ENCODE measurements around the gene TXNRD1.
"Not testable (repeated sequence)": the region's sequence is repeated elsewhere in the genome, so short reads cannot be mapped to it uniquely, and the experiment has no call there.

Gene TXNRD1

DNA sequence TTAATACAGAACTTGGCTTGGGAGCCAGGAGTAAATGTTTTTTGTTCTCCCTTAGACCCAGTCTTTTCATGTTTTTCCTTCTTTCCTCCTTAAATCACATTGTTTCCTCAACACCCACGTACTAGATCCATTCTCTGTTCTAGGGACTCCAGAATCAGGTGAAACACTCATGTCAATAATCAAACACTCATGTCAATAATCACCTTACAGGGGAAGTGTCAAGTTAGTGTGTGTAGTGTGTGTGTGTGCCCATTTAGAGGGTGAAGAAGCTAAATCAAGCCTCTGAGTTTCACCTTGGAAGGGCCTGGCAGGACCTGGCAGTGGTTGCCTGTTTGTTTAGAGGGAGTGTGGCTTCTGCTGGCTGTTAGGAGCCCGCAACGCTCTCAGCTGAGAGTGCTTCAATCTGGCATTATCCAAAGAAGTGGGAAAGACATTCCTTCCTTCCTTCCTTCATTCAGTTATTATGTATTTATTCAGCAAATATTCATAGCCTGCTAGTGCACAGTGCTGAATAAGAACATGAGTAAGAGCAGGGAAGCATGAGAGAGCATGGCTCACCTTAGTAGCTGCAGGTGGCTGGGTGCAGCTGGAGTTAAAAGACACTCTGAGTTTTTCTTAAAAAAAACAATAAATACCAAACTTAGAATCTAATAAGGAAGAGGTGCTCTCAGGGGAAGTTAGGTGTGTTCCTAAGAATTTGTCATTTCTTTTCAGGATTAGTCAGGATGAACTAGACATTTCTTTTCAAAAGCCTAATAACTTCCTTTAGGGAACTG is 70.3 kb downstream of the TXNRD1 start:
- DNase-seq, result no peak

DNA sequence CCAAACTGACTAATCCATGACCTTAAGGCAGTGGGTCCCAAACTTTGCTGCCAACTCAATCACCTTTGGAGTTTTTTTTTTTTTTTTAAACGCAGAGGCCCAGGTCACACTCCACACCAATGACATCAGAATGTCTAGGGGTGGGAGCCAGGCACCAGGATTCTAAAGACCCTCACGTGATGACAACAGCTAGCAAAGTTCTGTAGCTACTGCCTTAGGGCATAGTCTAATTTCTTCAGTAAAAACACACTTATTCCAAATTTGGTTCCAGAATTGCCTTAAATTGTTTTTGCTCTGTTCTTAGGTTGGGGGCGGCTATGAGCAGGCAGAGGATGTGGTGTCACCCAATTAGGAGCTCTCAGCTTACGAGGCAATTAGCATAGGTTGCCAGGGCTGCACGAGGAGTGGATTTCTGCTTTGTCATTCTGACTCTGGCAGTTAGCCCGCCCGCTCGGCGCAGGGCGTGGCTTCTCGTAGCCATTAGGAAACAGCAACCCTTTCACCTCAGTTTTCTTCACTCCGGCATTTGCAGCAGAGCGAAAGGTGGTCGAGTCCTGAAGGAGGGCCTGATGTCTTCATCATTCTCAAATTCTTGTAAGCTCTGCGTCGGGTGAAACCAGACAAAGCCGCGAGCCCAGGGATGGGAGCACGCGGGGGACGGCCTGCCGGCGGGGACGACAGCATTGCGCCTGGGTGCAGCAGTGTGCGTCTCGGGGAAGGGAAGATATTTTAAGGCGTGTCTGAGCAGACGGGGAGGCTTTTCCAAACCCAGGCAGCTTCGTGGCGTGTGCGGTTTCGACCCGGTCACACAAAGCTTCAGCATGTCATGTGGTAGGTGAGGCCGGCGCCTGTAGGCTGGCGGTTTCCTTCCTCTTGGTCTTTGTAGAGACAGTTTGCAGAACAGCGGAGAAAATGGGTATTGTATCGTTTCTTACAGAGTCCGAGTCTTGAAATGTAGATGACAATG is 71.2 kb downstream of the TXNRD1 start:
- DNase-seq, result peak; percentile 90

- DNase-seq, result peak; percentile 88
These were observed 73.2 kb downstream of the TXNRD1 start for GRCh38 chr12:104288635-104289274.

DNA sequence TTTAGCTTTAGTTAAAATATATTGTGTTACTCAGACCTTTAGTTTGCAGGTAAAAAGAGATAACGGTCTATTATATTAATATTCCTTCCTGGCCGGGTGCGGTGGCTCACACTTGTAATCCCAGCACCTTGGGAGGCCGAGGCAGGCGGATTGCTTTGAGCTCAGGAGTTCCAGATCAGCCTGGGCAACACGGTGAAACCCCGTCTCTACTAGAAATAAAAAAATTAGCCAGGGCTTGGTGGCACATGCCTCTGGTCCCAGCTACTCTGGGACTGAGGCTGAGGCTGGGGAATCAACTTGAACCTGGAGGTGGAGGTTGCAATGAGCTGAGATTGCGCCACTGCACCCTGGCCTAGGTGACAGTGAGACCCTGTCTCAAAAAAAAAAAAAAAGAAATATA is 74.7 kb downstream of the TXNRD1 start:
- no peak for DNase-seq

DNA sequence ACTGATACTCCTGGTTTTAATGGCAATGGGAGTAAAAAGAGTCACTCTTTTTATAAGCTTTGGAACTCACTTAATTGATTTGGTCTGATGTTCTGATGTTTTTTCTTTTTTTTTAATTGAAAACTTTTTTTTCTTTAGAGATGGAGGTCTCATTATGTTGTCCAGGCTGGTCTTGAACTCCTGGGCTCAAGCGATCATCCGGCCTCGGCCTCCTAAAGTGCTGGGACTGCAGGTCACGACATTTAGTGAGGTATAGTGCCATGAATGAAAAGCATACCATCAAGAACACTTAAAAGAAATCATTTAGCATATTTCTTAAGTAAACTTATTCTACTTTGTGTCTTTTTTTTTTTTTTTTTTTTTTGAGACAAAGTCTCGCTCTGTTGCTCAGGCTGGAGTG is 75.3 kb downstream of the TXNRD1 start:
- no peak for DNase-seq

DNA sequence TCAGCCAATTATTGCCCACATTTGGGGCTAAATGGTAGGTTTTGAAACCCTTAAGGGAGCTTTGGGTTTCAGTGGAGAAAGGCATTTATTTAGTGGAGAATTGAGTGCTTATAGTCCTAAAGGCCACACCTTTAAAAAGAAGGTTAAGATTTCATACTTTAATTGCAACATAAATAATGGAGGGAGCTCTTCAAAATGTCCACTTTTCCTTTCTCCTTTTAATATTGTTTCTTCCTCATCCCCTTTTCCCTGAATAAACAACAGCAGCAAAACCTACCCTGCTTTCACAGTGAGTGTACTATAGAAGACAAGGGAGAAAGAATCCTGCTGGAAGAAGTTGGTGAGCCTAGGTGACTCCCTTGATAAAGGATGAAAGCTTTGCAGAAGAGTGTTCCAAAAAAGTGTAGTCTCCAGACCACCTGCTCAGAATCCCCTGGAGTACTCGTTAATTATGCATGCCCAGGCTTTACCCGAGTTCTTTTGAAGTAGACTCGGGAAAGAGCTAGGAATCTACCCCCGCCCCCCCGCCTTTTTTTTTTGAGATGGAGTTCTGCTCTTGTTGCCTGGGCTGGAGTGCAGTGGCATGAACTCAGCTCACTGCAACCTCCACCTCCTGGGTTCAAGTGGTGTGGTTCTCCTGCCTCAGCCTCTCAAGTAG is 76.4 kb downstream of the TXNRD1 start:
- no peak for DNase-seq

- DNase-seq, result no peak
These were observed 77.6 kb downstream of the TXNRD1 start for GRCh38 chr12:104292872-104293794.

DNA sequence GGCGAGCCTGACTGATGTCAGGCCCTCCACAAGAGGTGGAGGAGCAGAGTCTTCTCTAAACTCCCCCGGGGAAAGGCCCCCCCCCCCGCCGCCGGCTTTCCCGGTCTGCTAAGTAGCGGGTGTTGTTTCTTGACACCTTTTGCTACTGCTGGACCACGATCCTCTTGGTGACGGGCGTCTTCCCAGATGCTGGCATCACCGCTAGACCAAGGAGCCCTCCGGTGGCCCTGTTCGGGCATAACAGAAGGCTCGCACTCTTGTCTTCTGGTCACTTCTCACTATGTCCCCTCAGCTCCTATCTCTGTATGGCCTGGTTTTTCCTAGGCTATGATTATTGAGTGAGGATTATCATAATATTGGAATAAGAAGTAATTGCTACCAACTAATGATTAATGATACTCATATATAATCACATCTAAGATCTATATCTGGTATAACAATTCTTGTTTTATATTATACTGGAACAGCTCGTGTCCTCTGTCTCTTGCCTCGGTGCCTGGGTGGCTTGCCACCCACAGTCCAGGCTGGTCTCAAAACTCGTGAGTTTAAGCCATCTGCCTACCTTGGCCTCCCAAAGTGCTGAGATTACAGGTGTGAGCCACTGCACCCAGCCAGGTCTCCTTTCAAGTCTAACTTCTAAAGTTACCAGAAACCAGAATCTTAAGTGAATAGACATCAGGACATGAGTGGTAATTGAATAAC is 78.7 kb downstream of the TXNRD1 start:
- DNase-seq, result not testable (repeated sequence)

DNA sequence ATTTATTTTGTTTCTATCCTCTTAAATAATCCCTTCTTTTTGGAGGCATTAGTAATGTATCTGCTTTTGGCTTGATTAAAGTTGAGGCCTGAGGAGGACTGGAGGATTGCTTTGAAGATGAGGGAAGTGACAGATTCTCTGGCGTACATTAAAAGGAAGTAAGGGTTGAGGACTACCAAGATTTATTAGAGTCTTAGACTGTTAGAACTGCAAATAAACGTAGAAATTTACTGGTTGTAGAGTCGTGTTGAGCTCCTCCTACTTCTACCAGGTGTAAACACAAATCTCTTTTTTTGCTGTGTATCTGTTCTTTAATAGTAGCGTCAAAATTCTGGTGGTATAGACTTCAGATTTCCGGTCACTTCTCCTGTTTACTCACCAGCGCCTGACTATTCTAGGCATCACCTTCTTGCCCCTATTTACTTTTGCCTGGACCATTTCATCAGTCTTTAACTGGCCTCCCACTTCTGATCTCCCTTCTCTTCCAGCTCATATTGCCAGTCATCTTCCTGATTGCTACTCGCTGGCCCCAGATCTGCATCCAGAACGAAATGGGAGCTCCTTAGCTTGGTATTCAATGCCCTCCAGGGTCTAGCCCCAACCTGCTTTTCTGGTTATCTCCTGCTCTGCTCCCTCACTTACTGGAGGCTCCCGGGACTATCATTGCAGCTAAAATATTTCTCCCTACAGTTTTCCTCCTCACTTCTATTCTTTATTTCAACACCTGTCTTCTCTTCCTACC is 79.5 kb downstream of the TXNRD1 start:
- DNase-seq, result no peak

DNA sequence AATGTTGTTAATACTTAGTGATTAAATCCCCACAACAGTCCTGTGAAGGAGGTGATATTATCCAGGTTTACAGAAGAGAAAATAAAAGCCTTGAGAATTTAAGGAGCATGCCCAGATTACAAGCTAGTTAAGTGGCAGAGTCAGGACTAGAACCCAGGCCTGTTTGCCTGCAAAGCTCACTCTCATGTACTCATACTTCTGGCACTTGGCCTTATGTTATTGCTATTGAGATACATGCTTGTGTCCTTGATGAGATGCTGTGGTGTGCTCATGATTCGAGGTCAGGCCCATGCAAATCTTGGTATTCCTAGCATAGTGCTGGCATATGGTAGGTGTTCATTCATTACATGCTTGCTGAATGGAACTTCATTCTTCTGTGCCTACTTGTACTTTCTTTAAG is 80.4 kb downstream of the TXNRD1 start:
- DNase-seq, result no peak

DNA sequence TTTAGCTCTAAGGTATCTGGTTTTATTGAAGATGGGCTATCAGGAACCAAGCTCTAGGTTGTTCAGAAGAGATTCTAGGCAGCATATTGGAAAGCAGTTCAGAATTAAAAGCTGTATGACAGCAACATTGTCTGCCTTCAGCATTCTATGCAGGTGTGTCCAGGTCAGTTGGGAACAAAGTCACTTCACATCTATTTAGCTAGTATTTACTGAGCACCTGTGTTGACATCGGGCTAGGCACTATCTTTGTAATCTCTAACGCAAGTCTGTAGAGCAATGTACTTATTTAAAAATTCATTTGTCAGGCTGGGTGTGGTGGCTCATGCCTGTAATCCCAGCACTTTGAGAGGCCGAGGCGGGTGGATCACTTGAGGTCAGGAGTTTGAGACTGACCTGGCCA is 81.1 kb downstream of the TXNRD1 start:
- DNase-seq, result no peak

- no peak for DNase-seq
These were observed 82.0 kb downstream of the TXNRD1 start for GRCh38 chr12:104297477-104298113.

DNA sequence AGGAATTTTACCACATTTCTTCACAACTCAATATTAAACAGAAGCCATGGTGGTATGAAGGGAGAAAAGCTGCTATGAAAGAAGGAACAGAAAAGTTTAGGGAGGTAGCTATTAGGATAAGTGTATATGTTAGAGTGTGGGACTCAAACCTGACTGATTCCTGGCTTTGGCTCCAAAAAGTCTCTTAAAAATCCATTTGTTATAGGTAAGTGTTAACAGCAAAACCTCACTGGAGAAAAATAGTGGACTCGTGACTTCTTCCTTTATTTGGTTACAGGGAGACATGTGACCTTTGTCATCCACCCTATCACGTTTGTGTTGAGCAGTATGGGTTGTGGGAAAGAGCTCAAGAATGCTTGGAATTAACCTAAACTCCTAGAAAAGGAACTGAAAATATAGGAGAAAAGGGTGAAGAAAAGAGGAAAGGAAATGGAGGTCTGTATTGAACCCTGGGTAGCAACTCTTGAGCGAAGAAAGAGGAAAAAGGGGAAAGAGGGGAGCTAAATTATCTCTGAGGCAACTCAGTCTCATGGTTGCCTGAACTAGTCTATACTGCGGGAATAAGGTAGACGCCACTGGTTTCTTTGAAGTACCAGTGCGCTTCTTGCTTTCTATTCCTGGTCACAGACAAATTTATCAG is 84.4 kb downstream of the TXNRD1 start:
- no peak for DNase-seq

DNA sequence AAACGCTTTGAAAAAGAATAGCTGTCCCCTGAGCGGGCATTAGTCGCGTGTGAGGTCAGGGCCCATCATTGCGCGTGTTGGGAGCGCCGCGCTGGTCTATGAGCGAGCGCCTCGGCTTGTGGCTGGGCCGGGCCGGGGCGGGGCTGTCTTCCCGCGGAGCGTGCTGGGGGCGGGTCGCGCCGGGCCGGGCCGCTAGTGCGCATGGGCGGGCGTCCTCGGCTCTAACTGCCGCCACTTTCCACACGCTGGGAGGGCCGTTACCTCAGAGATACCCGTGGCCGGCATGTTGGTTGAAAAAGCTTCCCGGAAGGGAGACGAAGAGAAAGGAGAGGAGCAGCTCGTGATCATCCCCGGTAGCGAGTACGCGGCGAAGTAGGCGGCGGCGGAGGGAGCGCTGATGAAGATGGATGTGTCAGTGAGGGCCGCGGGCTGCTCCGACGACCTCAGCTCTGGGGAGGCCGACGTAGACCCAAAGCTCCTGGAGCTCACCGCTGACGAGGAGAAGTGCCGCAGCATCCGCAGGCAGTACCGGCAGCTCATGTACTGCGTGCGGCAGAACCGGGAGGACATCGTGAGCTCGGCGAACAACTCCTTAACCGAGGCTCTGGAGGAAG is 88.1 kb downstream of the TXNRD1 start, which contains the start of gene EID3:
EID3 (plus strand) TSS at position 202 of the 614 bp plus-strand sequence; CDS start at position 398, 196 bp downstream.
- DNase-seq, result peak; percentile 91

GRCh38 chr12:104304261-104305009 is 88.9 kb downstream of the TXNRD1 start:
- no peak for DNase-seq

DNA sequence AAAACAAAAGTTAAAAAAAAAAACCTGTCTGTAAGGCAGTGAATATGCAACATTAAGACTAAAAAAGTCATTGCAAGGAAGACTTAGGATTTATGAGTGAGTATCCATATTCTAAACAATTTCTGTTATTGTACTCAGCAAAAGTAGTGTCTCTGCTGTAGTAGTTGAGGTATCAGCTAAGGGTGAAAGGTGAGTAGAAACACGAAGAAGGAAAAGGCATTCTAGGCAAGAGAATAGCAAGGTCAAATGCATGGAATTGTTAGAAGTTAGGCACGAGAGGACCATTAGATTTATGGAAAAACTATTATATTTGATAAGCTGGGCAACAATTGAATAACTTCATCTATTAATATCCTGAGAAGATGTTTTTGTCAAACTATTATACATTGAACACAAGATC is 89.8 kb downstream of the TXNRD1 start:
- no peak for DNase-seq

DNA sequence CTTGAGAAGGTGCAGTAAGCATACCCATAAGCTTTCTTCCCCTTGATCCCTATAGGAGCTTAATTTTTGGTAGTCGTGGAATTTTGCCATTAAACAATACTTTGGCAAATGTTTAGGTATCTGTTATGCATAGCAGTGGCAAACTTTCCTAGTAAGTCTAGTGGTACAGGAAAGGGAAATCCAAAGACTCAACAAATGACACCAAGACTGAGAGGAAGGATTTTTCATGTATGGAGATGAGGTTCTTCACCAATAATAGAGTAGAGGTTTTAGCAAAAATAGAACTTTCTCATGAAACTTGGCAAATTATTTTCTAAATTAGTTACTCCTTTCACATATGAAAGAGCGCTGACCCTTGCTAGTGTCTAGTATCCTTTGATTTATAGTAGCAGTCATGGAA is 90.8 kb downstream of the TXNRD1 start:
- no peak for DNase-seq
